ENCODE data around the gene IFNA21. TPM values are rescaled to one million over a fixed set of nuclear protein-coding genes. Genes with fewer than 3 reads are reported as not detected.
A peak's percentile ranks its signal among the peaks of the same experiment; 100 is the strongest.
"Not testable (repeated sequence)": the region's sequence is repeated elsewhere in the genome, so short reads cannot be mapped to it uniquely, and the experiment has no call there.

Gene IFNA21
- total and polyA plus RNA-seq, 5 experiments from 2014 or later = not detected

GRCh38 chr9:21174671-21175070 is 8.2 kb upstream of the IFNA21 start:
- DNase-seq = no peak
- Mint-ChIP-seq H3K4me1 (no peaks in the 10 kb centered on the region), H3K27ac (no peak overlapping the region), H3K4me3 (no peak overlapping the region), H3K9me3 (no peaks in the 10 kb centered on the region), H3K27me3 (peaks cover 0 to 9% (median 2%) of the 10 kb centered on the region in 5 donors), H3K36me3 (no peaks in the 10 kb centered on the region)
- POLR2A ChIA-PET = no interaction called here
- no peak for ATAC-seq

- H3K36me3 Mint-ChIP-seq = no peaks in the 10 kb centered on the region
- peaks cover 0 to 4% (median under 1%) of the 10 kb centered on the region in 5 donors for H3K27me3 Mint-ChIP-seq
- POLR2A ChIA-PET = no interaction called here
- no peak overlapping the region for H3K27ac Mint-ChIP-seq
- no peak for DNase-seq
- no peak overlapping the region for H3K4me3 Mint-ChIP-seq
- ATAC-seq = no peak
- no peaks in the 10 kb centered on the region for H3K9me3 Mint-ChIP-seq
- H3K4me1 Mint-ChIP-seq = no peaks in the 10 kb centered on the region
Measured at GRCh38 chr9:21172156-21172555, 5.7 kb upstream of the IFNA21 start.

GRCh38 chr9:21171351-21171750 is 4.9 kb upstream of the IFNA21 start:
- ATAC-seq (no peak), DNase-seq (no peak)
- H3K9me3 Mint-ChIP-seq = no peaks in the 10 kb centered on the region
- POLR2A ChIA-PET = no interaction called here
- H3K4me3 Mint-ChIP-seq = no peak overlapping the region
- H3K27ac Mint-ChIP-seq = no peak overlapping the region
- no peaks in the 10 kb centered on the region for H3K36me3 Mint-ChIP-seq
- H3K4me1 Mint-ChIP-seq = no peaks in the 10 kb centered on the region
- H3K27me3 Mint-ChIP-seq = no peaks in the 10 kb centered on the region

GRCh38 chr9:21165516-21165915 is 944 bp downstream of the IFNA21 start:
- DNase-seq (no peak), ATAC-seq (no peak)
- no peak overlapping the region for H3K27ac Mint-ChIP-seq
- no peaks in the 10 kb centered on the region for H3K36me3 Mint-ChIP-seq
- no peak overlapping the region for H3K4me3 Mint-ChIP-seq
- POLR2A ChIA-PET = no interaction called here
- H3K27me3 Mint-ChIP-seq = peaks cover 0 to 5% (median 0%) of the 10 kb centered on the region in 5 donors
- H3K4me1 Mint-ChIP-seq = peaks cover 13 to 30% (median 28%) of the 10 kb centered on the region in 4 donors
- peaks cover 0 to 2% (median 0%) of the 10 kb centered on the region in 9 donors for H3K9me3 Mint-ChIP-seq

- H3K4me1 Mint-ChIP-seq = peaks cover 20 to 45% (median 41%) of the 10 kb centered on the region in 4 donors
- POLR2A ChIA-PET = no interaction called here
- peaks cover 0 to 15% (median 0%) of the 10 kb centered on the region in 3 donors for H3K36me3 Mint-ChIP-seq
- no peaks in the 10 kb centered on the region for H3K27me3 Mint-ChIP-seq
- H3K4me3 Mint-ChIP-seq = peak overlapping the region; percentile 26 to 85 (median 67)
- peak; percentile 57 to 59 for ATAC-seq
- peaks cover 2 to 17% (median 4%) of the 10 kb centered on the region in 9 donors for H3K9me3 Mint-ChIP-seq
- peak in 3 of 10 donors; percentile 3 to 24 (median 23) for DNase-seq
- H3K27ac Mint-ChIP-seq = peak overlapping the region in 9 of 10 donors; percentile 9 to 44 (median 26)
Measured at GRCh38 chr9:21160178-21160577, 6.3 kb downstream of the IFNA21 start.

- H3K4me1 Mint-ChIP-seq = peaks cover 10 to 20% (median 20%) of the 10 kb centered on the region in 4 donors
- ATAC-seq (no peak), DNase-seq (no peak)
- peaks cover 0 to 17% (median 4%) of the 10 kb centered on the region in 9 donors for H3K9me3 Mint-ChIP-seq
- peaks cover 0 to 3% (median 0%) of the 10 kb centered on the region in 5 donors for H3K27me3 Mint-ChIP-seq
- peaks cover 0 to 15% (median 0%) of the 10 kb centered on the region in 3 donors for H3K36me3 Mint-ChIP-seq
- H3K27ac Mint-ChIP-seq = no peak overlapping the region
- POLR2A ChIA-PET = no interaction called here
- H3K4me3 Mint-ChIP-seq = no peak overlapping the region
Measured at GRCh38 chr9:21155501-21155900, 11.0 kb downstream of the IFNA21 start.

GRCh38 chr9:21154018-21154608 is 12.3 kb downstream of the IFNA21 start:
- peaks cover 0 to 3% (median 0%) of the 10 kb centered on the region in 5 donors for H3K27me3 Mint-ChIP-seq
- H3K27ac Mint-ChIP-seq = no peak overlapping the region
- H3K9me3 Mint-ChIP-seq = peaks cover under 1 to 17% (median 5%) of the 10 kb centered on the region in 9 donors
- peak in 4 of 10 donors; percentile 2 to 26 (median 14) for DNase-seq
- H3K36me3 Mint-ChIP-seq = peaks cover 0 to 15% (median 2%) of the 10 kb centered on the region in 3 donors
- POLR2A ChIA-PET = no interaction called here
- ATAC-seq = peak; percentile 62 to 68
- no peak overlapping the region for H3K4me3 Mint-ChIP-seq
- H3K4me1 Mint-ChIP-seq = peaks cover 6 to 10% (median 9%) of the 10 kb centered on the region in 4 donors

GRCh38 chr9:21153336-21154017 is 13.0 kb downstream of the IFNA21 start:
- POLR2A ChIA-PET = no interaction called here
- ATAC-seq (no peak), DNase-seq (no peak)
- Mint-ChIP-seq H3K27me3 (peaks cover 0 to 3% (median 0%) of the 10 kb centered on the region in 5 donors), H3K27ac (no peak overlapping the region), H3K9me3 (peaks cover 5 to 23% (median 10%) of the 10 kb centered on the region in 9 donors), H3K36me3 (peaks cover 0 to 18% (median 7%) of the 10 kb centered on the region in 3 donors), H3K4me1 (peaks cover 4 to 7% (median 6%) of the 10 kb centered on the region in 4 donors), H3K4me3 (no peak overlapping the region)

GRCh38 chr9:21144603-21145002 is 21.9 kb downstream of the IFNA21 start:
- no peak for ATAC-seq
- Mint-ChIP-seq H3K9me3 (peaks cover 9 to 21% (median 20%) of the 10 kb centered on the region in 9 donors), H3K36me3 (peaks cover 0 to 20% (median 15%) of the 10 kb centered on the region in 3 donors), H3K4me1 (peaks cover 6 to 23% (median 12%) of the 10 kb centered on the region in 4 donors), H3K27ac (peak overlapping the region in 3 of 10 donors; percentile 16 to 49 (median 19)), H3K27me3 (peaks cover 0 to 3% (median 0%) of the 10 kb centered on the region in 5 donors), H3K4me3 (peak overlapping the region in 4 of 10 donors; percentile 2 to 34 (median 4))
- DNase-seq = no peak
- POLR2A ChIA-PET = no interaction called here

- Mint-ChIP-seq H3K9me3 (peaks cover 0 to 3% (median 0%) of the 10 kb centered on the region in 9 donors), H3K4me1 (peaks cover 6 to 23% (median 12%) of the 10 kb centered on the region in 4 donors), H3K4me3 (no peak within 1 kb of the TSS), H3K27me3 (peaks cover 0 to 3% (median 0%) of the 10 kb centered on the region in 5 donors), H3K27ac (no peak within 1 kb of the TSS), H3K36me3 (no peaks in the 10 kb centered on the region)
- DNase-seq (no peak), ATAC-seq (no peak)
- POLR2A ChIA-PET = no interaction called here
Measured at GRCh38 chr9:21141427-21141882, 25.0 kb downstream of the IFNA21 start, which contains the start of gene IFNW1. Gene IFNW1 (minus strand): TSS chr9:21141832. CDS start chr9:21141570, 262 bp downstream.

GRCh38 chr9:21137020-21137419 is 29.4 kb downstream of the IFNA21 start:
- H3K4me3 Mint-ChIP-seq = no peak overlapping the region
- H3K36me3 Mint-ChIP-seq = no peaks in the 10 kb centered on the region
- peaks cover 0 to 12% (median 0%) of the 10 kb centered on the region in 5 donors for H3K27me3 Mint-ChIP-seq
- no peak for DNase-seq
- no peaks in the 10 kb centered on the region for H3K9me3 Mint-ChIP-seq
- no peak overlapping the region for H3K27ac Mint-ChIP-seq
- ATAC-seq = no peak
- POLR2A ChIA-PET = no interaction called here
- peaks cover 0 to 9% (median 3%) of the 10 kb centered on the region in 4 donors for H3K4me1 Mint-ChIP-seq

GRCh38 chr9:21135736-21136135 is 30.7 kb downstream of the IFNA21 start:
- POLR2A ChIA-PET = no interaction called here
- H3K4me3 Mint-ChIP-seq = no peak overlapping the region
- no peaks in the 10 kb centered on the region for H3K4me1 Mint-ChIP-seq
- H3K36me3 Mint-ChIP-seq = no peaks in the 10 kb centered on the region
- H3K27ac Mint-ChIP-seq = no peak overlapping the region
- peaks cover 0 to 12% (median 0%) of the 10 kb centered on the region in 5 donors for H3K27me3 Mint-ChIP-seq
- no peak for ATAC-seq
- no peak for DNase-seq
- H3K9me3 Mint-ChIP-seq = no peaks in the 10 kb centered on the region

- ATAC-seq, H3K4me3 Mint-ChIP-seq, H3K36me3 Mint-ChIP-seq, DNase-seq, H3K4me1 Mint-ChIP-seq, POLR2A ChIA-PET: not testable (repeated sequence)
- Mint-ChIP-seq H3K9me3 (peaks cover 0 to 15% (median 1%) of the 10 kb centered on the region in 9 donors), H3K27ac (peak overlapping the region in 1 of 10 donors; percentile 58), H3K27me3 (peaks cover 2 to 20% (median 8%) of the 10 kb centered on the region in 5 donors)
Measured at GRCh38 chr9:21128186-21128585, 38.3 kb downstream of the IFNA21 start.

Measured in naive thymus-derived CD8-positive, alpha-beta T cell (primary cell).